Measurements from ENCODE around the gene THAP2.
A peak's percentile ranks its signal among the peaks of the same experiment; 100 is the strongest.

THAP2 gene

DNA sequence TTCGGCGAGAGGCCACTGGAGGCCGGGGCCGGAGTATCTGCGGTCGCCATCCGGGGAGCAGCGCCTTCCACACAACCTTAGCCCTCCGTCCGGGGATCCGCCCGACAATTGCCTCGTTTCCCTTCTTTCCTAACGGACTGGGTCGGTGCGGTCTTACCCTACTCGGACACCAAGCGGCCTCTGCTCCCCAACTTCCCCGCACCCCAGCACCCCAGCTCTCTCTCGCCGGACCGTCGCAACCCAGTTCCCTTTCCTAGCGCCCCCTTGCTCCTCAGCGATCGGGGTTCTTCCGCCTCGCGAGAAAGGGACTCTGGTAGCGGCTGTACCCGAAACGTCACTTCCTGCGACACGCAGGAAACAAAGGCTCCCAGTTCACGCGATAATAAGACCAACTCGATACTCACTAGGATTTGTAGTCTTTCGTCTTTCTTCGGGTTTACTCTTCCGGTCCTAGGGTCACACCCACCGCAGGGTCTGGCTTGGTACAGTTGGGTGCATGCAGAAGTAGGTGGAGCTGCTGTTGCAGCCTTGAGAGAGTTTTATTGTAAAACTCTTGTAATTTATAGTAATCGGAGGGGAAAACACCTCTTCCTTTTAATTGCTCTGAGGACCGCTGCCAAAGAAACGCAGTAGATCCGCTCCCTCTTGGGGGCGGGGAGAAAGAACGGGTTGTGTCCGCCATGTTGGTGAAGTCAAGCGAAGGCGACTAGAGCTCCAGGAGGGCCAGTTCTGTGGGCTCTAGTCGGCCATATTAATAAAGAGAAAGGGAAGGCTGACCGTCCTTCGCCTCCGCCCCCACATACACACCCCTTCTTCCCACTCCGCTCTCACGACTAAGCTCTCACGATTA, at the start of gene THAP2, which contains the start of gene ZFC3H1:
Gene THAP2, plus strand, starts transcription at position 741 of the 850 bp plus-strand sequence. CDS start 209 bp downstream, outside the sequence.
Gene ZFC3H1, minus strand, starts transcription at position 288 of the 850 bp plus-strand sequence. Its CDS starts 238 bp downstream, at position 50.
- peak; percentile 87 for DNase-seq

DNA sequence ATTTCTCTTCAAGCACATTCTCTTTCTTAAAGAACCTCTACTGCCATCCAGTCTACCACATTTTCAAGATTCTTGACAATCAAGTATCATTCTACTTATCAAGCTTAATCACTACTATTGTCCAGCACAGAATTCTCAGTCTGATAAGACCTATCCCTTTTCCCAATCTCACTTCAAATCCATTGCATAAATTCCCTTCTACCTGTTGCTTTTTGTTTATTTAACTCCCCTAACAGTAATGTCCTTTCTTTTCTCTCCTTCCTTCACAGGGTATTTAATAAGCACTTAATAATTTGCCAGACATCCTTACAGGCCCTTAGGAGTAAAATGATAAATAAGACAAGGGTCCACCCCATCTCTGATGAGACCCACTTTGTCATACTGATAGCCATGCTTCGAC, 42.2 kb upstream of the THAP2 start:
- DNase-seq: no peak

DNA sequence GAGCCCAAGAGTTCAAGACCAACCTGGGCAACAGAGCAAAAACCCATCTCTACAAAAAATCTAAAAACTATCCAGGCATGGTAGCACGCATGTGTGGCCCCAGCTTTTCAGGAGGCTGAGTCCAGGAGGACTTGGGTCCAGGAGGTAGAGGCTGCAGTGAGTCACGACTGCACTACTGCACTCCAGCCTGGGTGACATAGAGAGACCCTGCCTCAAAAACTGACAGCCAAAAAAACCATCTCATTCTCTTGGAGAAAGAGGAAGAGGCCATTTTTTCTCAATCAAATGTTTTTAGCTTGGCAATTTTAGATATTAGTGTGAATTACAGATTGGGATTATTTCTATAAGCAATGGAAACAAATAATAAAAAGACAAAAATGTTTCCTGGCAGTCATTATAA, 38.6 kb upstream of the THAP2 start:
- DNase-seq: no peak

DNA sequence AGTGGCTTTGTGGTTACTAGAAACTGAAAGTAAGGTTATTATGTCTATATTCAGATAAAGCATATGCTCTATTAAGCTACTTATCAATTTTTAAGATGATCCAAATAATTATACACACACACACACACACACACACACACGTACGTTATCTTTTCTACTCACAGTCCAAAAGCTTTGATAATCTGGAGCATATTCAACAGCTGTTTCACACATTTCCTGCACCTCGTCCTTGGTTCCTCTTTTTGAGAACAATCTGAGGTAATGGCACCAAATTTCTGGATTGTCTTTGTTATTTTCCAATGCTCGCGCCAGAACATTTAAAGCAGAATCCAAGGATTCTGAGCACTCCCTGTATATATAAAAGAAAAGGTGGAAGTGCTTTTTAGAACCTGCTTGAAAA, 38.0 kb upstream of the THAP2 start:
- no peak for DNase-seq

DNA sequence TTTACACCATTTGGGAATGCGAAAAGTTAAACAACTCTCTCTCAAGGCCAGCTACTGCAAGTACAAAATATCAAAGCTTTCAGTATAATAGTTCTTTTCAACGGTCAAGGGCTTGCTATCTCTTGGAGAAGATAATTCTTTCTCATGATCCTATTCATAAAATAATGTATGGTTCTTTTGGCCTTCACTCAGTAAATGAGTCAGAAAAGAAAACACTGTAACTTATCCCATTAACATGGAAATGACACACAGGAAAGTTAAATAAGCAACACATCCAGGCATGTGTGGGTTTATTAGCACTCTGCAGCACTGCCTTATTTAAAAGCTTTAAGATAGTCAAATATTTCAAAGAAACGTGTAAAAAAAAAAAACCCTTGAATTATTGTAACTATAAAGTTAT, 37.3 kb upstream of the THAP2 start:
- DNase-seq: no peak

DNA sequence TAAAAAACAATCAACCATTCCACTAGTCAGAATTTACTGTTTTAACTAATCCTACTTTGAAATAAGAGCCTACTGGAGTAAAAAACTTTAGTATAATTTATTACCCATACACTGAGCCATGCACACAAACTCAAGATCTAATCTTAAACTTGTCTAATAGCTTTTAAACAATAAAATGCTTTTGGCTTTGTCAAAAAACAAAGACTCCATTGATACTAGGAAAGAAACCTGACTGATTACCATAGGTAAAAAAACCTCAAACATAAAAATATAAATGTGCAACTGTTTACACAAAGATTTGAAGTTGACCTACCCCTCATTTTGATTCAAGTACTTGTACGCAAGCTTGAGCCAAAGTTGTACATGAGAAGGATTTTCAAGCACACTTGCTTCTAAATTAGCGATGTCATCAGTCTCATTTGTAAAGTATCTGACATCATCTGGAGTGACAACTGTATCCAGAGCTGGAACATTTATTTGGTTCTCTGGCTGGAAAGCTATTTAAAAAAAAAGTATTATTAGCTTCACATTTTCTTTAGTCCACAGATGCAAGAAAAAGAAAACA, 36.6 kb upstream of the THAP2 start:
- DNase-seq: no peak

DNA sequence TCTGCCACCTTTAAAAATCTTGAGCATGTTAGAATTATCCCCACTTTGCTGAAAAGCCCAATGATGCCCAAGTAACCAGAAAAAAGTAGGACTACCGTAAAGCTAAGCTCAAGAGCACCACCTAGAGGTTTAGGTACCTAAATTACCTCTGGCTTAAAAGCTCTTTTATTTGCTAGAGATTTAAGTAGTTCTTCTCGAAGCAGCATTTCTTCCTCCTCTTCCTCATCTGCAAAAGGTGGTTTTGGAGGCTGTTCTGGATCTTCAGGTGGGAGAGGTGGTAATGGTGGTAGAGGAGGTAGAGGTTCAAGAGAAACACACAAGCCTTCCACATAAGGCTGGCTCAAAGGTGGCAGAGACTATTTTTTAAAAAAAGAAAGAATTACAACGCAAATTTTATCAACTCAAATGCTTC, 27.4 kb upstream of the THAP2 start:
- DNase-seq: no peak

DNA sequence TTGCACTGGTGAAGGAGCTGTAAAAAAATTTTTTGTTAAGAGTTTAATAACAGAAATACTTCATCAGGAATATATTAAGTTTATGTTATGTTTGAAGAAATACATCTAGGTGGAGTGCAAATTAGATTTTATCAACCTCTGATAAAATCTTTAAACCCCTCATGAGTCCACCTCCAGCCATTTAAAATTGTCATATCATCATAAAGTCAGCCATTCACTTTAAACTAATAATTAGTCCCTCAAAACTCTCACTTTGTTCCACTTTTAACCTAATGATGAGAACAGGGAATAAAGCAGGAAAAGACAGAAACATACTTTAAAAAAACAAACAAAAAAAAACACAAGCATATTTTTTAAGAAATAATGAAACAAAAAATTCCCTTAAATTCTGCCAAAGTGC, 25.6 kb upstream of the THAP2 start:
- no peak for DNase-seq

DNA sequence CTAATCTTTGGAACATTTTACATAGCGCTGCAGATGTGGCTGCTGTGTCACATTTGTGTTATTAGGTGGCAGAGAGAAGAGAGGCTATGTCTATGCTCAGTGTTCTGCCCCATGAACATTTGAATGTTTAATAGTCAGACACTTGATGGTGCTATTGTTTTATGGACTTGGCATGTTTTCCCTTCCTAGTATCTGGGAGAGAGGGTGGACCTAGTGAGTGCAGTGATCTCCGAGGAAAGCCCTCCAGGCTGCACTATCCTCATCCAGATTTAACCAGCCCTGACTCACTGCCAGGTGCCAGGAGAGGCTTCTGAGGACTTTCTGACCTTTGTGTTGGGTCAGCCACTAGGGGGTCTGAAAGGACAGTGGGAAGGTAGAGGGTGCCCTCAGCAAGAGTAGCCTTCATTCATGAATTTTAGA, 24.8 kb upstream of the THAP2 start:
- DNase-seq: no peak

DNA sequence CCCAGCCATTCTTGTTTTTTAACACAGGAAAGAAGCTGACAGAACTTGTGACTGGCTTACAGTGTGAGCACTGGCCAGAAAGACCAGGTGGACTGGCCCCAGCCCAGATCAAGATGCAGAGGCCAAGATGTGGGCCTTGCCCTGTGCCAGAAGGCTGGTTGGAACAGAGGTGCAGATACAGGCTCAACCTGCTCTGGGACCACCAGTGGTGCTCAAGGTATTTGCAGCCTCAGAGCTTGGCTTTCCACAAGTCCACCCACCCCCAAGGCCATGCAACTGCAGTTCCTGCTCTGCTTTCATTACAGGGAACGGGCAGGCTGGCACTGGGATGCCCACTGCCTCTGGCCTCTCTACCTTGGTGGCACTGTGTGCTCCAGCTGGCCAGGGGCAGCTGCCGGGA, 23.8 kb upstream of the THAP2 start:
- no peak for DNase-seq

DNA sequence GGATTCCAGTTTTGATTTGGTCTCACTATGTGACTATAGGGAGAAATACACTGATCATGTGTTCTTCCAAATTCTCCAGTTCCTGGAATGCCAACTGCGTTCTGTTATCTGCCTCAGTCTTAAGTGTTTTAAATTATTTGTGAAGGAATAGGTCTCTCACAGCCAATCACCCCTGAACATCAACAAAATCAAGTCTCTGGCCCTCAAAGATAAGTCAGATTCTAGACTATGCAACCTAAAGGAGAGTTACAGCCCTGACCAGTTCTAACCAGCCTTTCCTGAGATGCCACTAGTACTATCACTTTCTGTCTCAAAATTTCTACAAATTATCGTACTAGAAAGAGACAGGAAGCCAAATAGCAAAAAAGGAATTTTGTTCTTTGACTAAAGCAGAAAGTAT, 22.7 kb upstream of the THAP2 start:
- no peak for DNase-seq

DNA sequence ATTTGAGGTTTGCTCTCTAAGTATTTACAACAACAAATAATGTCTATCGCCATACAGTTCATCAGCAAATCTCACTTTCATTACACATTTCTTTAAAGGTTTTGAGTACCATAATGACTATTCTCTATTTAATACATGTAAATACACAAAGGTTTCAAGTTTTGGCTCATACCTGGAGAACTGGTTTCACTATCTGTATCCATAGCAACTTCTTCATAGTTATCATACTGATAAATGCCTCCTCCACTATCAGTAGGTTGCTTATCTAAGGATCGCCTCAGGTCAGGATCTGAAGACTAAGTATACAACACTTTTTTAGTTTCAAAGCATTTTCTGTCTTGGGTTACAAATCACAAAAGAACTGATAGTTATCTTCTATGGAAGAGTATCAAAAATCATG, 21.8 kb upstream of the THAP2 start:
- no peak for DNase-seq

DNA sequence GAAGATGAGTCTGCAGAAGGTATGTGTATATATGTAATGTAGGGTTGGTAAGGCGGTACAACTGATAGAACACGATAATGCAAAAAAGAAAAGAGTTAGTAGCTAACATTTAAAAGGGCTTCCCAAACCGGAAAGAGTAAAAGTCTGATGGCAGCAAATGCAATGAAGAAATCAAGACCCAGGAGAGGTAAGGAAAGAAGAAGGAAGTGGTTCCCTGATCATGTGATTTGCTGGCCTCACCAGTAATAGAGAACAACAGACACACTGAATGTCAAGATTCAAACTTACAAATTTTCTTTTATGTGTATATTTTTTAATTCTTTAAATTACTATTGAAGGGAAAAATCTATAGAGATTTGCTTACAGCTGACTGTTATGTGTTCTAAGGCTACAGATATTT, 18.8 kb upstream of the THAP2 start:
- no peak for DNase-seq

DNA sequence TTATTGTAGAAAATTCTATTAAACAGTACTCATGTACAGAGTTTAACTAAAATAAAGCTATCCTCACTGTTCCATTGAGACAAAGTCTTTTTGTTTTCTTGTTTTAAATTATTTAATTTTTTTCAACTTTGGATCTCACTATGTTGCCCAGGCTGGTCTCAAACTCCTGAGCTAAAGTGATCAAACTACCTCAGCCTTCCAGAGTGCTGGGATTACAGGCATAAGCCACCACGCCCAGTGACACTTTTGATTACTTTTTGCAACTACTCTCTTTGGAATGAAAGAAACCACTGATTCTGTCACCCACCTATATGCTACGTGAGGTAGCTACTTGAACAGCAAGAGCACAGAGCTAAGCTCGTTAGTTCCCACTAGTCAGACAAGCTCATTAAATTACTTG, 17.6 kb upstream of the THAP2 start:
- DNase-seq: no peak

DNA sequence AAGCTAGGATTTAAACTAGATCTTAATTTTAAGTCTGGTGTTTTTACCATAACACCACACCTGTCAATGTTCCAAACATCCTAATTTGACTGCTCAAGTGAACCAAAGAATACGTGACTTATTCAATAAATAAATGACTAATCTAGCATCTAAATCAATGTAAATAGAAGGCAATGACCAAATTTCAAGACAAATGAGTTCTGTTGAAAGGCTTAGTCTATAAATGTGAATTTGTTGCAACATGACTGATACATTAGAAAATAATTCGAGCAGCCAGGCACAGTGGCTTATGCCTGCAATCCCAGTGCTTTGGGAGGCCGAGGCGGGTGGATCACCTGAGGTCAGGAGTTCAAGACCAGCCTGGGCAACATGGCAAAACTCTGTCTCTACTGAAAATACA, 15.6 kb upstream of the THAP2 start:
- no peak for DNase-seq

DNA sequence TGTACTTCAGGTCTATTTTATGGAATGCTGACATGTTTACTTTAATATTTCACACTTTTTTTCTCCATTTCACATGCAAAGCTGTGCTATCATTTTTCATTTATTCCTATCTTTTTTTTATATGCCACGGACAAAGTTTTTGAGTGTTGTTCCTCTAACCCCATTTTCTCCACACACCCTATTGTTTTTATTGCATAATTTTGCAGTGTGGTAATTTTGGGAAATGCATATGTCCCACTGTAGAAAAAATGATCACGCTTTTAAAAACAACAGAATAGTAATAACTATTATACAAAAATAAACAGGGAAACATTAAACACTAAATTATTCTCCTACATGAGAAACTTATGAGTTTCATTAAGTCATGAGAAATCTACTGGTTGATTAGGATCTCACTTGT, 14.7 kb upstream of the THAP2 start:
- DNase-seq: no peak

DNA sequence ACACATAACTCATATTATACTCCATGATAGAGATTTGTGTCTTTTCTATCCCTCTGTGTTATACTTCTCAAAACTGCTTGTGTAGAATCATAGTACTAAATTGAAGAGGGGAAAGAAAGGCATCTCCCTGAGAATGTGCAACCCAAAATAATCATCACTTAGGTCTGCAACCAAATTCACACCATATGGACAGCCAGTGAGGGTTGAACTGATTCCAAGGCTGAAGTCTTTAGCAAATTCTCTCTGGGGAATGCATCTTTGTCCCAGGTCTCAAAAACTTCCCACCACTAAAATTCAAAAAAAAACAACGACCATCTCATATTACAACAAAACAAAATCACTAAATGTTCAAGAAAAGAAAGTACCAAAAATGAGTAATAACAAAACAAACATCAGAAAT, 11.4 kb upstream of the THAP2 start:
- no peak for DNase-seq

DNA sequence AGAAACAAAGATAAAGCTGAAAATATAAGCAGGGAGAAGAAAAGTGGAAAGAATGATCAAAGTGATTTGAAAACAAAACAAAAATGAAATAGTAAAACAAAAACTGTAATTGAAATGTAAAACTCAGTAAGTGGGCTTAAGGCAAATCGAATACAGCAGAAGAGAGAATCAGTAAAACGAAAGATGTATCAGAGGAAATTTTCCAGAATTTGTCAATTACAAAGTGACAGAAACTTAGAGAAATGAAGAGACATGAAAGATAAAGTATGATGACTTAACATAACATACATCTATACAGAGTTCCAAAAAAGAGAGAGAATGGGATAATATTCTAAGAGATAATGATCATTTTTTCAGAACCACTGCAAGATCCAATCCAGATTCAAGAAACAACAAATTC, 11.0 kb upstream of the THAP2 start:
- no peak for DNase-seq

DNA sequence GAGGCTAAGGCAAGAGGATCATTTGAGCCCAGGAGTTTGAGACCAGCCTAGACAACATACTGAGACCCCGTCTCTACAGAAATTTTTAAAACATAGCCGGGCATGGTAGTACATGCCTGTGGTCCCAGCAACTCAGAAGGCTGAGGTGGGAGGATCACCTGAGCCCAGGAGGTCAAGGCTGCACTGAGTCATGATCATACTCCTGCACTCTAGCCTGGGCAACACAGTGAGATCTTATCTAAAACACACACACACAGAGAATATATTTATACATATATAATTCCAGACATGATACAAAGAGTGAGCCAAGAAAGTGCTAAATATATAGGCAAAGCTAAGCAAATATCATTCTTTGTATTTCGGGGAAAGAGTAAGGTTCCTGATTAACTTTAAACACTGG, 9.9 kb upstream of the THAP2 start:
- no peak for DNase-seq

DNA sequence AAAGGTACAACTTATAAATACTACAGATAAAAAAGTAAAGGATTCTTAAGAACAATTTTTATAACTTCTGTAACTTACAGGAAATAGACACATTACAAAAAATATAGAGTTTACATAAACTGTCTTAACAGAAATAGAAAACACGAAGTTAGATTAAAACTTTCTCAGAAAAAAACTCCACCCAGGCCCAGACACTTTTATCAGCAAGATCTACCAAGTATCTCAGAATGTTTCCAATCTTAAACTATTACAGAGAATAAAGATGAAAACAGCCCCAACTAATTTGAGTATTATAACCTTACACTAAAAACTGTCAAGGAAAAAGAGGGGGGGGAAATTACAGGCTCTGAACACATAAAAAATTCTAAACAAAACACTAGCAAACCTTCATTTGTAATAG, 8.6 kb upstream of the THAP2 start:
- DNase-seq: no peak

DNA sequence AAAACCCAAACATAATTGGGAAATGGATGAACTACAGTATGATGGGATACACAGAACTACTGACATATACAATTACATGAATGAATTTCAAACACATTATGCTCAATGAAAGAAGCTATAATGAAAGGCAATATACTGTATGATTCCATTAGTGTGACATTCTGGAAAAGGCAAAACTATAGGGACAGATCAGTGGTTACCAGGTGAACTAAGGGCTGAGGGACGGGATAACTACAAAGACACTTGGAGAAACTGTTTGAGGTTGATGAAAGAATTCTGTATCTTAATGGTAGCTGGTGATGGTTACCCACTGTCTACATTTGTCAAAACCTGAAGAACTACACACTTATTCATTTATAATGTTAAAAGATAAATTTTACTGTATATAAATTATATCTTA, 8.2 kb upstream of the THAP2 start:
- DNase-seq: no peak

DNA sequence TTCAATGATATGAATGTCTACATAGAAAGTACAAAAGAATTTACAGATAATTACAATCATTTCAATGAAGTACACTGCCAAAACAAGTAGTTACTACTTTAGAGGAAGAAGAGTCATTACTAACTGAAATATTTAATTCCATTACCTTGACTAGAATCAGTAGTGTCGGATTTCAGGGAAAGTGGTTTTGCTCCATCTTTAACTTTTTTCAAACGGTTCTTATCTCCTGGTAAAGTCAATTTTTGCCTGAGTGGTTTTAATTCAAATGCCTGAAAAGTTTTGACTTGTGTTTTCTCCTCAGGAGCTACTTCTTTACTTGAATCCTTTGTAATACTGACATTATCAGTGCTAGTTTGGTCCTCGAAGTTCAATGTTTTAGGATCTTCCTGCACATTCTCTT, 7.4 kb upstream of the THAP2 start:
- DNase-seq: no peak

DNA sequence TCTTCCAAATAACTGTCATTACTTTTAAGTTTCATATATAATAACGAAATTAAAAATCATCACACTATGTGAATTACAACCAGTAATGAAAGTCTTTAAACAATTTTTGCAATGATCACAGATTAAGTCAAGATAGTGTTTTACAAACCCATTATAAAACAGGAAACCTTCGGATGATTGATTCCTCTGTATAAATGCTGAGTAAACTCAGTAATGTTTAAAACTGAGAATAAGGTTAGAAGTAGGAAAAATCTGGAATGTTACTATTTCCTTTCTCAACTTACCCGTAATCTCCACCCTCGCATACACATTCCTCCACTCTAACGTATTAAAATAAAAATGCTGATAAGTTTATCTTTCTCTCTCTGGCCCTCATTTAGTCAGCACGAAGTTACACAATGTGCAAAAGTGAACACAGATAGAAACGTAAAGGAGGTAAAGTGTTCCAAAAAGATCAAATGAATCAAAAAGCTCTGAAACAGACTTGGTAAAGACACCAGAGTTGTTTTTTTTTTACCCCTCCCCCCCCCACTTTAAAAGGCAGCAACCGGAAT, 2.0 kb upstream of the THAP2 start:
- DNase-seq: no peak

DNA sequence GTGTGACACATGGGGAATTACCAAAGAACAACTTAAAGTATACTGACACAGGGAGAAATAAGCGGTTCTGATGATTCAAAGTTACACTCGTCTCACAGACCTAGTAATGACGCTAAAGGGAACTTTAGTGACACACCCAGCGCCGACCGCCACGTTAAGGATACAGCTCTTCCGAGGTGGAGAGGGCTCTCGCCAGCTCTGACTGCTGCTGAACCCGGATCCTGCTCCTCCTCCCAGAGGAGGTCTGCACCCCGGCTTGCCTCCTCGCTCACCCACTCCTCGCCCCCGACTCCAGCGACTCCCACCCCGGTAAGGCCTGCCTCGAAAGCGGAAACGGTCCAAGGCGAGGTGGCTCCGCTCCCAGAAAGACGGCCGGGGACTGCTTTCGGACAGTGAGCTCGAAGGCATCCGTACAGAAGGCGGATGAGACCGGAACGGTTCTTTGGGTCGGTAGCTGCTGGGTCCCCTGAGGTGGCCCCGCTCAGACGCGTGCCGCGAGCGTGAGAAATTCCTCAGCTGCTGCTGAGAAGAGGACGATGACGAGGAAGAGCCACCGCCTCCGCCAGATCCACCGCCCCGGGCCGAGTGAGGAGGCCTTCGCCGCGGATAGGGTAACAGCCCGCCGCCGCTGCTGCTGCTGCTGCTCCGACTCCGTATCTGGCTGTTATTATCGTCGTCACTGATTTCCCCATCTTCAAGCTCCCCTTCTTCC, 1.1 kb upstream of the THAP2 start:
- peak; percentile 51 for DNase-seq
